CD4-positive, alpha-beta T cell treated with Interleukin-6 at 100 ng/mL for 8 hours (primary cell): ENCODE results near the gene SLC26A4.
"Not testable (repeated sequence)": the region's sequence is repeated elsewhere in the genome, so short reads cannot be mapped to it uniquely, and the experiment has no call there.

Experiments
- DNase-seq: peaks from one replicate; pipeline ENCODE4 v3.0.0-alpha.2; 2020; ENCODE audit warnings: mixed read lengths, low spot score

The SLC26A4 gene

GRCh38 chr7:107660381-107661080 is at the start of gene SLC26A4:
SLC26A4 (plus strand) TSS chr7:107660828; CDS start chr7:107661642, 814 bp downstream.
- DNase-seq, result no peak

- no peak for DNase-seq
Measured at GRCh38 chr7:107613439-107613838, 47.2 kb upstream of the SLC26A4 start.

- no peak for DNase-seq
Measured at GRCh38 chr7:107613948-107614347, 46.7 kb upstream of the SLC26A4 start.

GRCh38 chr7:107614425-107614824 is 46.2 kb upstream of the SLC26A4 start:
- no peak for DNase-seq

- DNase-seq, result no peak
Measured at GRCh38 chr7:107615910-107616680, 44.5 kb upstream of the SLC26A4 start.

GRCh38 chr7:107622429-107622828 is 38.2 kb upstream of the SLC26A4 start:
- no peak for DNase-seq

GRCh38 chr7:107622894-107623293 is 37.7 kb upstream of the SLC26A4 start:
- DNase-seq, result no peak

GRCh38 chr7:107627002-107627401 is 33.6 kb upstream of the SLC26A4 start:
- no peak for DNase-seq

- DNase-seq, result no peak
Measured at GRCh38 chr7:107628461-107629064, 32.1 kb upstream of the SLC26A4 start.

GRCh38 chr7:107630342-107630741 is 30.3 kb upstream of the SLC26A4 start:
- no peak for DNase-seq

GRCh38 chr7:107631588-107632491 is 28.8 kb upstream of the SLC26A4 start:
- DNase-seq, result no peak

- DNase-seq, result no peak
Measured at GRCh38 chr7:107632492-107632865, 28.1 kb upstream of the SLC26A4 start.

GRCh38 chr7:107638594-107638993 is 22.0 kb upstream of the SLC26A4 start:
- no peak for DNase-seq

GRCh38 chr7:107639070-107639469 is 21.6 kb upstream of the SLC26A4 start:
- DNase-seq, result not testable (repeated sequence)

- DNase-seq, result no peak
Measured at GRCh38 chr7:107641676-107642075, 19.0 kb upstream of the SLC26A4 start.

- DNase-seq, result no peak
Measured at GRCh38 chr7:107642501-107642900, 18.1 kb upstream of the SLC26A4 start.

GRCh38 chr7:107643407-107643806 is 17.2 kb upstream of the SLC26A4 start:
- DNase-seq, result no peak

GRCh38 chr7:107643938-107644308 is 16.7 kb upstream of the SLC26A4 start:
- no peak for DNase-seq

- no peak for DNase-seq
Measured at GRCh38 chr7:107644309-107644974, 16.2 kb upstream of the SLC26A4 start.

- no peak for DNase-seq
Measured at GRCh38 chr7:107652642-107653041, 8.0 kb upstream of the SLC26A4 start.

GRCh38 chr7:107658467-107658866 is 2.2 kb upstream of the SLC26A4 start:
- no peak for DNase-seq

- no peak for DNase-seq
Measured at GRCh38 chr7:107659666-107660065, 962 bp upstream of the SLC26A4 start.
